SU-DHL-6 (cell line): ENCODE data around the gene FAF2.

Source experiments
- H2AFZ ChIP-seq: fragments of 200-600 bp; sonication (generic); 2 replicates; pipeline ENCODE4 v1.6.1; 2014; ENCODE audit warnings: low read depth, mild to moderate bottlenecking, moderate library complexity, mixed read lengths, antibody characterized with exemption, low read length; ENCODE audit not compliant: severe bottlenecking
- H3F3A ChIP-seq: fragments of 200-600 bp; shearing (Covaris generic); 2 replicates; pipeline ENCODE4 v1.6.0; 2016; ENCODE audit warnings: antibody characterized with exemption, mild to moderate bottlenecking; ENCODE audit not compliant: insufficient read depth
- H3K27ac ChIP-seq: fragments of 200-600 bp; sonication (generic); 2 replicates; pipeline ENCODE4 v1.5.1; 2016; ENCODE audit warnings: low read depth, mild to moderate bottlenecking, low read length, moderate library complexity, mixed read lengths
- H3K27me3 ChIP-seq: fragments of 200-600 bp; sonication (generic), shearing (Covaris generic); 2 replicates; pipeline ENCODE4 v1.6.0; 2014; ENCODE audit warnings: mild to moderate bottlenecking, low read length
- H3K36me3 ChIP-seq: fragments of 200-600 bp; sonication (generic); 2 replicates; pipeline ENCODE4 v1.6.1; 2014; ENCODE audit warnings: mild to moderate bottlenecking, low read length, mixed read lengths
- H3K4me2 ChIP-seq: fragments of 300-600, 200-600 bp; shearing (Covaris generic), sonication (generic); 2 replicates; pipeline ENCODE4 v1.6.0; 2014; ENCODE audit warnings: low read length, low read depth, mild to moderate bottlenecking; ENCODE audit not compliant: poor library complexity, severe bottlenecking
- H3K4me3 ChIP-seq: fragments of 200-600 bp; sonication (generic); 2 replicates; pipeline ENCODE4 v1.5.1; 2014; ENCODE audit warnings: antibody characterized with exemption, low read length, mild to moderate bottlenecking, mixed read lengths; ENCODE audit not compliant: insufficient read depth, poor library complexity, severe bottlenecking
- H3K79me2 ChIP-seq: fragments of 200-600 bp; sonication (generic); 2 replicates; pipeline ENCODE4 v1.6.1; 2014; ENCODE audit warnings: mild to moderate bottlenecking, low read length, moderate library complexity; ENCODE audit not compliant: insufficient read depth
- H3K9ac ChIP-seq: fragments of 200-600 bp; sonication (generic); 2 replicates; pipeline ENCODE4 v1.7.0; 2014; ENCODE audit warnings: mild to moderate bottlenecking, low read length
- H3K9me2 ChIP-seq: fragments of 200-600 bp; sonication (generic); replicated peaks from 2 replicates; pipeline ENCODE4 v1.6.1; 2014; ENCODE audit warnings: low read length; ENCODE audit not compliant: insufficient read depth
- H3K9me3 ChIP-seq: fragments of 200-600 bp; sonication (generic); 2 replicates; pipeline ENCODE4 v1.6.1; 2014; ENCODE audit warnings: low read length, mixed read lengths; ENCODE audit not compliant: insufficient read depth
- H4K20me1 ChIP-seq: fragments of 200-600 bp; sonication (generic); 2 replicates; pipeline ENCODE4 v1.6.1; 2014; ENCODE audit warnings: low read depth, mild to moderate bottlenecking, antibody characterized with exemption, low read length, moderate library complexity, mixed read lengths
- EZH2phosphoT487 ChIP-seq: fragments of 200-600 bp; sonication (generic), shearing (Covaris generic); conservative IDR thresholded peaks from 2 replicates; pipeline ENCODE4 v1.6.1; 2018; ENCODE audit warnings: mild to moderate bottlenecking, antibody characterized with exemption, low read length, moderate library complexity, mixed read lengths
- TF ChIP-seq, protein P1 (sequence below): fragments of 200-600 bp; sonication (generic); IDR thresholded peaks from one replicate; pipeline ENCODE4 v1.5.1; 2017; ENCODE audit warnings: antibody characterized with exemption, mild to moderate bottlenecking, low read length, moderate library complexity; ENCODE audit not compliant: insufficient read depth, poor library complexity, severe bottlenecking

FAF2 gene

DNA sequence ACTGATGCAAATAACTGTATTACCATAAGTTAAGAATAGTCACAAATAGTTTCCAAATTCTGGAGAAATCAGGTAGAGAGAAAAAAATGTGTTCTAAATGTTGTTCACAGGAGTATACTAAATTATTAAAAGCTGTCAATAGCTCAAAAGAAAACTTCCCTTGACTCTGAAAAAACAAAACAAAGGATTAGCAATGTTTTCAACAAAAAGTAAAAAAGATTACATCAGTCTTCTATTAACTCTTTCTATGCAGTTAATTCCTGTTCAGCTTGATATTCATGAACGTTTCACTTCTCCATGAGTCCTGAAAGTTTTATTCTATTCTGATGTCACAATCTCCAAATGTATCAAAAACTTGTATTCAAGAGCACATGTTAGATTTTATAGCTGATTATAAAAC lies 22.4 kb upstream of the FAF2 start:
- H3K4me3 ChIP-seq: no peak overlapping the region
- peaks cover 3% of the 10 kb centered on the region; the same call in 1 of the 2 replicates for H3K36me3 ChIP-seq
- no peaks in the 10 kb centered on the region for H3K9me2 ChIP-seq
- H3K27me3 ChIP-seq: no peaks in the 10 kb centered on the region
- H3K79me2 ChIP-seq: no peaks in the 10 kb centered on the region
- no peak overlapping the region for H3K27ac ChIP-seq
- no peak overlapping the region for H3K4me2 ChIP-seq
- TF ChIP-seq, protein P1, sequence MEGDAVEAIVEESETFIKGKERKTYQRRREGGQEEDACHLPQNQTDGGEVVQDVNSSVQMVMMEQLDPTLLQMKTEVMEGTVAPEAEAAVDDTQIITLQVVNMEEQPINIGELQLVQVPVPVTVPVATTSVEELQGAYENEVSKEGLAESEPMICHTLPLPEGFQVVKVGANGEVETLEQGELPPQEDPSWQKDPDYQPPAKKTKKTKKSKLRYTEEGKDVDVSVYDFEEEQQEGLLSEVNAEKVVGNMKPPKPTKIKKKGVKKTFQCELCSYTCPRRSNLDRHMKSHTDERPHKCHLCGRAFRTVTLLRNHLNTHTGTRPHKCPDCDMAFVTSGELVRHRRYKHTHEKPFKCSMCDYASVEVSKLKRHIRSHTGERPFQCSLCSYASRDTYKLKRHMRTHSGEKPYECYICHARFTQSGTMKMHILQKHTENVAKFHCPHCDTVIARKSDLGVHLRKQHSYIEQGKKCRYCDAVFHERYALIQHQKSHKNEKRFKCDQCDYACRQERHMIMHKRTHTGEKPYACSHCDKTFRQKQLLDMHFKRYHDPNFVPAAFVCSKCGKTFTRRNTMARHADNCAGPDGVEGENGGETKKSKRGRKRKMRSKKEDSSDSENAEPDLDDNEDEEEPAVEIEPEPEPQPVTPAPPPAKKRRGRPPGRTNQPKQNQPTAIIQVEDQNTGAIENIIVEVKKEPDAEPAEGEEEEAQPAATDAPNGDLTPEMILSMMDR: no peak
- TF ChIP-seq EZH2phosphoT487: no peak
- H4K20me1 ChIP-seq: no peaks in the 10 kb centered on the region
- H3K9me3 ChIP-seq: peaks cover 3% of the 10 kb centered on the region; the same call in 1 of the 2 replicates
- H3F3A ChIP-seq: no peaks in the 10 kb centered on the region
- no peak overlapping the region for H2AFZ ChIP-seq
- H3K9ac ChIP-seq: no peak overlapping the region

DNA sequence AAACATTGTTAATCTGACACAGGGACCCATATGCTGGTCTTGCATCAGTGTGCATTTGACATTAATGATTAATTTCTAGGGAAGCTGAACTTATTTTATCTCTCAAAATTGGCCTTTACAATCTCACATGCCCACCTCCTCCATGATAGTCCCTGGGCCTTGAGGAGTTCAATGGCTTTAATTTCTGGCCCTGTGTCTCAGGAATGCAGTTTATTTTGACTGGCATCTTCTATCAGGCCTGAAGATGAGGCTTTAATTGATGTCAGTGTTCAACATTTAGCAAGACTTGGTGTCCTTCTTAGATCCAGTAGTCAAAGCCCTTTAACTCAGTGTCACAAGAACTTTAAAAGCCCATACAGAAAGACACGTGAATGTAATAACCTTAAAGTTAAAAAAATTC lies 21.3 kb upstream of the FAF2 start:
- H3K27ac ChIP-seq: no peak overlapping the region
- H3F3A ChIP-seq: no peaks in the 10 kb centered on the region
- no peak overlapping the region for H3K9ac ChIP-seq
- H3K79me2 ChIP-seq: no peaks in the 10 kb centered on the region
- H3K4me3 ChIP-seq: no peak overlapping the region
- H3K9me3 ChIP-seq: peaks cover 3% of the 10 kb centered on the region; the same call in 1 of the 2 replicates
- H3K27me3 ChIP-seq: no peaks in the 10 kb centered on the region
- H2AFZ ChIP-seq: no peak overlapping the region
- no peaks in the 10 kb centered on the region for H4K20me1 ChIP-seq
- no peaks in the 10 kb centered on the region for H3K9me2 ChIP-seq
- H3K4me2 ChIP-seq: no peak overlapping the region
- peaks cover 3% of the 10 kb centered on the region; the same call in 1 of the 2 replicates for H3K36me3 ChIP-seq
- TF ChIP-seq EZH2phosphoT487: no peak
- TF ChIP-seq, protein P1: no peak

DNA sequence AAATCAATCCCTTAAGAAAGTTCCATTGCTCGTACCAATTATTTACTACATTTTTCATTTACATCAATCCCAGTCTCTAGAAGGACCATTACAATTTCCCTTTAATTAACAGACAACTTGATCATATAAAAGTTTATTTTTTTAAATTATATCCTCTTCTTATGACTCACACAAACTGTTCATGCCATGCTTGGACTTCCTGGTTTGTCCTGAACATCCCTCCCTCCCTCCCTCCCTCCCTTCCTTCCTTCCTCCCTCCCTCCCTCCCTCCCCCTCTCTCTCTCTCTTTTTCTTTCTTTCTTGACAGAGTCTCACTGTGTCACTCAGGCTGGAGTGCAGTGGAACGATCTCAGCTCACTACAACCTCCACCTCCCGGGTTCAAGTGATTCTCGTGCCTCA lies 20.2 kb upstream of the FAF2 start:
- Histone ChIP-seq H3K4me3 (no peak overlapping the region), H3K4me2 (no peak overlapping the region), H2AFZ (no peak overlapping the region)

More for the DNA sequence above, 20.2 kb upstream of the FAF2 start:
- peaks cover 3% of the 10 kb centered on the region; the same call in 1 of the 2 replicates for H3K9me3 ChIP-seq
- H3K36me3 ChIP-seq: peaks cover 3% of the 10 kb centered on the region; the same call in 1 of the 2 replicates
- no peaks in the 10 kb centered on the region for H4K20me1 ChIP-seq
- no peak overlapping the region for H3K27ac ChIP-seq
- no peaks in the 10 kb centered on the region for H3K9me2 ChIP-seq
- H3K79me2 ChIP-seq: no peaks in the 10 kb centered on the region
- TF ChIP-seq, protein P1: no peak
- TF ChIP-seq EZH2phosphoT487: no peak
- H3K27me3 ChIP-seq: no peaks in the 10 kb centered on the region
- no peak overlapping the region for H3K9ac ChIP-seq
- H3F3A ChIP-seq: no peaks in the 10 kb centered on the region
